H9 (cell line): ENCODE data around the gene ANKRD53. TPM values are rescaled to one million over a fixed set of nuclear protein-coding genes. Genes with fewer than 3 reads are reported as not detected.

ENCODE experiments used
- DNase-seq: peaks from one replicate; pipeline ENCODE4 v3.0.0-alpha.2; 2017
- H2AFZ ChIP-seq: one replicate; pipeline ENCODE4 v1.6.1; 2013; ENCODE audit warnings: mild to moderate bottlenecking, low read length, control low read depth, moderate library complexity
- H2AK5ac ChIP-seq: 2 replicates; pipeline ENCODE4 v1.6.1; 2013; ENCODE audit warnings: low read length, control low read depth, mixed read lengths; ENCODE audit not compliant: insufficient read length
- H2BK120ac ChIP-seq: one replicate; pipeline ENCODE4 v1.6.1; 2013; ENCODE audit warnings: low read depth, mild to moderate bottlenecking, low read length, control low read depth, inconsistent platforms; ENCODE audit not compliant: poor library complexity, severe bottlenecking
- H2BK12ac ChIP-seq: 2 replicates; pipeline ENCODE4 v1.6.1; 2013; ENCODE audit warnings: low read length, control low read depth, mixed read lengths, low read depth; ENCODE audit not compliant: insufficient read length
- H2BK15ac ChIP-seq: 2 replicates; pipeline ENCODE4 v1.6.1; 2013; ENCODE audit warnings: low read depth, low read length, control low read depth
- H2BK20ac ChIP-seq: one replicate; pipeline ENCODE4 v1.6.1; 2013; ENCODE audit warnings: low read depth, mild to moderate bottlenecking, low read length, control low read depth, inconsistent platforms; ENCODE audit not compliant: poor library complexity, severe bottlenecking
- H2BK5ac ChIP-seq: 2 replicates; pipeline ENCODE4 v1.6.1; 2013; ENCODE audit warnings: low read length, control low read depth, mixed read lengths; ENCODE audit not compliant: insufficient read length
- H3K14ac ChIP-seq: 2 replicates; pipeline ENCODE4 v1.6.1; 2013; ENCODE audit warnings: low read length, control low read depth; ENCODE audit not compliant: insufficient read depth
- H3K18ac ChIP-seq: 2 replicates; pipeline ENCODE4 v1.6.1; 2013; ENCODE audit warnings: low read depth, mild to moderate bottlenecking, mixed read lengths, low read length, control low read depth; ENCODE audit not compliant: insufficient read length
- H3K23ac ChIP-seq: 2 replicates; pipeline ENCODE4 v1.6.1; 2013; ENCODE audit warnings: low read length, control low read depth, mixed read lengths, low read depth; ENCODE audit not compliant: insufficient read length
- H3K23me2 ChIP-seq: 2 replicates; pipeline ENCODE4 v1.6.1; 2013; ENCODE audit warnings: low read depth, mild to moderate bottlenecking, mixed read lengths, low read length, control low read depth; ENCODE audit not compliant: insufficient read length, poor library complexity, severe bottlenecking
- H3K27ac ChIP-seq: 2 replicates; pipeline ENCODE4 v1.5.1; 2013; ENCODE audit warnings: low read length, control low read depth, mixed read lengths, low read depth; ENCODE audit not compliant: insufficient read length
- H3K27me3 ChIP-seq: 2 replicates; pipeline ENCODE4 v1.6.1; 2013; ENCODE audit warnings: low read length, control low read depth, inconsistent platforms; ENCODE audit not compliant: insufficient read depth
- H3K4ac ChIP-seq: 2 replicates; pipeline ENCODE4 v1.6.1; 2013; ENCODE audit warnings: low read depth, mild to moderate bottlenecking, control low read depth, inconsistent platforms, low read length, moderate library complexity
- H3K4me1 ChIP-seq: 2 replicates; pipeline ENCODE4 v1.6.1; 2013; ENCODE audit warnings: low read length, control low read depth, inconsistent platforms; ENCODE audit not compliant: insufficient read depth
- H3K4me2 ChIP-seq: 2 replicates; pipeline ENCODE4 v1.6.1; 2013; ENCODE audit warnings: low read length, control low read depth, mixed read lengths; ENCODE audit not compliant: insufficient read length, insufficient read depth
- H3K56ac ChIP-seq: 2 replicates; pipeline ENCODE4 v1.6.1; 2013; ENCODE audit warnings: low read depth, mild to moderate bottlenecking, mixed read lengths, low read length, control low read depth; ENCODE audit not compliant: insufficient read length
- H3K79me1 ChIP-seq: 2 replicates; pipeline ENCODE4 v1.6.1; 2013; ENCODE audit warnings: low read depth, mild to moderate bottlenecking, moderate library complexity, low read length, control low read depth, inconsistent platforms; ENCODE audit not compliant: insufficient read depth, poor library complexity, severe bottlenecking
- H3K79me2 ChIP-seq: 2 replicates; pipeline ENCODE4 v1.6.1; 2013; ENCODE audit warnings: low read length, control low read depth, inconsistent platforms; ENCODE audit not compliant: insufficient read depth
- H3K9ac ChIP-seq: 2 replicates; pipeline ENCODE4 v1.6.1; 2013; ENCODE audit warnings: low read length, control low read depth, mixed read lengths; ENCODE audit not compliant: insufficient read length; ENCODE audit errors: extremely low read depth
- H3K9me3 ChIP-seq: one replicate; pipeline ENCODE4 v1.6.1; 2013; ENCODE audit warnings: low read depth, low read length, inconsistent platforms; ENCODE audit not compliant: control insufficient read depth
- H3T11ph ChIP-seq: one replicate; pipeline ENCODE4 v1.6.1; 2013; ENCODE audit warnings: mild to moderate bottlenecking, low read length, control low read depth, inconsistent platforms
- H4K20me1 ChIP-seq: one replicate; pipeline ENCODE4 v1.6.1; 2013; ENCODE audit not compliant: control insufficient read depth, insufficient read length, insufficient read depth
- H4K5ac ChIP-seq: 2 replicates; pipeline ENCODE4 v1.6.1; 2013; ENCODE audit warnings: low read depth, mild to moderate bottlenecking, mixed read lengths, low read length, control low read depth; ENCODE audit not compliant: insufficient read length
- H4K8ac ChIP-seq: replicated peaks from 2 replicates; pipeline ENCODE4 v1.6.1; 2013; ENCODE audit warnings: low read length, control low read depth, mixed read lengths, low read depth; ENCODE audit not compliant: insufficient read length
- H4K91ac ChIP-seq: 2 replicates; pipeline ENCODE4 v1.6.1; 2013; ENCODE audit warnings: low read depth, mild to moderate bottlenecking, moderate library complexity, mixed read lengths, low read length, control low read depth; ENCODE audit not compliant: insufficient read length
- H3K27ac Mint-ChIP-seq, 3 experiments: 2 replicates in 2 of 3; 3 replicates in 1 of 3; pipeline ENCODE4 v1.8.0; 2020 to 2021; ENCODE audit warnings: mixed read lengths in 3 of 3, mild to moderate bottlenecking in 1 of 3, moderate library complexity in 1 of 3
- H3K27me3 Mint-ChIP-seq: 2 replicates; pipeline ENCODE4 v1.8.0; 2021; ENCODE audit warnings: low read depth, mild to moderate bottlenecking, moderate library complexity, mixed read lengths
- H3K36me3 Mint-ChIP-seq, 3 experiments: 2 replicates in 2 of 3; 3 replicates in 1 of 3; pipeline ENCODE4 v1.8.0; 2020 to 2021; ENCODE audit warnings: low read depth in 3 of 3, mixed read lengths in 3 of 3; ENCODE audit not compliant: insufficient read depth in 1 of 3
- H3K4me1 Mint-ChIP-seq, 2 experiments: 2 replicates each; pipeline ENCODE4 v1.8.0; 2020; ENCODE audit warnings: mixed read lengths in 2 of 2
- H3K4me3 Mint-ChIP-seq, 2 experiments: 2 replicates in 1 of 2; 3 replicates in 1 of 2; pipeline ENCODE4 v1.8.0; 2020 to 2021; ENCODE audit warnings: mild to moderate bottlenecking in 2 of 2, mixed read lengths in 2 of 2, moderate library complexity in 1 of 2
- H3K9me3 Mint-ChIP-seq, 2 experiments: 2 replicates in 1 of 2; 3 replicates in 1 of 2; pipeline ENCODE4 v1.8.0; 2020; ENCODE audit warnings: mild to moderate bottlenecking in 2 of 2, mixed read lengths in 2 of 2, moderate library complexity in 1 of 2
- WGBS: extraction: QIAGEN DNeasy Blood & Tissue Kit; methylation state at CpG from one replicate; pipeline ENCODE4 v1.1.7; 2013; ENCODE audit warnings: missing lambda C conversion rate, low lambda C conversion rate, mixed read lengths; ENCODE audit not compliant: insufficient read length; ENCODE audit errors: extremely low coverage; 5-methylcytosine and 5-hydroxymethylcytosine counted together
- total RNA-seq: library from RNA; stranded (reverse); gene quantifications from 2 replicates; pipeline ENCODE4 v1.2.1, GENCODE V29; 2021
- TF ChIP-seq, protein P1 (sequence below): fragments of 200-600 bp; sonication (generic); conservative IDR thresholded peaks from 3 replicates; pipeline ENCODE4 v1.8.0; 2021; ENCODE audit warnings: antibody characterized with exemption, mild to moderate bottlenecking

The ANKRD53 gene
- total RNA-seq, 1 experiment from 2014 or later: 0.28 TPM

DNA sequence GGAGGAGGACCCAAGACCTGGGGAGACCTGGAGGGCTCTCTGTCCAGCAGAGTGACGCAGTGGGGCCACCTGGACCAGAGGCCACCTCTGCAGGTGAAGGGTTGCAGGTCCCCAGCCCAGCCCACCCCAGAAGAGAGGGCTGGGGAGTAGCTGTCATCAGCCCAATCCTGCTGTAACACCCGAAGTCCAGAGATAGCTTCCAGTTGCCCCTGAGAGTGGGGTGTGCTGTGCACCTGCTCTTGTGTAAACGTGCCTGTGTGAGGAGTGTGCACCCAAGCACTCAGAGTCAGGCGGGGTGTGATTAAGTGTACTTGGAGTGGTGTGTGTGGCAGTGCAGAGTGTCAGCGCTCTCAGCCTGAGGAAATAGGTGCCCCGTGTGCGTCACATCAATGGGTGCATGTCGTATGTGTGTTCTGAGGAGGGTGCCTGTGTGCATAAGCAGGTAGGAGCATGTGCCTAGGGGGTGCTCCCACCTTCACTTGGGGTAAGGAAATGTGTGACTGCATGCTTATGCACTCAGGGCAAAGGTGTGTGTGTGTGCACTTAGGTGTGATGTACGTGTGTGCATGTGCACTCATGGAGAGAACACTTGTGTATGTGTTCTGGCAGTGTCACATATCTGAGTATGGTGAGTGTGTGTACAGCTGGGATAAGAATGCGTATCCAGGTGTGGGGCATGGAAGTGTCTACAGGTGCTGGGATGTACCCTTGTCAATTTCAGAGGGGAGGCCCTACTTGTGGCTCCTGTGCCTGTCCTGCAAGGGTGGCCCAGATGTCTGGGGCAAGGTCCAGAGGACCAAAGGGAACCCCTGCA is 42.1 kb upstream of the ANKRD53 start:
- H3K4me3 Mint-ChIP-seq: peak overlapping the region in 1 of 2 experiments; percentile 27; a peak in 1 of 5 replicates
- TF ChIP-seq, protein P1, sequence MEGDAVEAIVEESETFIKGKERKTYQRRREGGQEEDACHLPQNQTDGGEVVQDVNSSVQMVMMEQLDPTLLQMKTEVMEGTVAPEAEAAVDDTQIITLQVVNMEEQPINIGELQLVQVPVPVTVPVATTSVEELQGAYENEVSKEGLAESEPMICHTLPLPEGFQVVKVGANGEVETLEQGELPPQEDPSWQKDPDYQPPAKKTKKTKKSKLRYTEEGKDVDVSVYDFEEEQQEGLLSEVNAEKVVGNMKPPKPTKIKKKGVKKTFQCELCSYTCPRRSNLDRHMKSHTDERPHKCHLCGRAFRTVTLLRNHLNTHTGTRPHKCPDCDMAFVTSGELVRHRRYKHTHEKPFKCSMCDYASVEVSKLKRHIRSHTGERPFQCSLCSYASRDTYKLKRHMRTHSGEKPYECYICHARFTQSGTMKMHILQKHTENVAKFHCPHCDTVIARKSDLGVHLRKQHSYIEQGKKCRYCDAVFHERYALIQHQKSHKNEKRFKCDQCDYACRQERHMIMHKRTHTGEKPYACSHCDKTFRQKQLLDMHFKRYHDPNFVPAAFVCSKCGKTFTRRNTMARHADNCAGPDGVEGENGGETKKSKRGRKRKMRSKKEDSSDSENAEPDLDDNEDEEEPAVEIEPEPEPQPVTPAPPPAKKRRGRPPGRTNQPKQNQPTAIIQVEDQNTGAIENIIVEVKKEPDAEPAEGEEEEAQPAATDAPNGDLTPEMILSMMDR: no peak
- Histone ChIP-seq H4K20me1 (no peaks in the 10 kb centered on the region), H2BK5ac (no peak overlapping the region), H3K14ac (no peak overlapping the region), H2BK120ac (no peak overlapping the region), H3K4ac (no peak overlapping the region), H2BK12ac (no peak overlapping the region), H3K23ac (no peak overlapping the region), H2BK15ac (no peak overlapping the region), H3K27me3 (peaks cover 9% of the 10 kb centered on the region; the same call in 1 of the 2 replicates), H4K5ac (no peak overlapping the region), H3K4me1 (peaks cover 9% of the 10 kb centered on the region; the same call in 1 of the 2 replicates), H3T11ph (no peak overlapping the region), H4K8ac (no peak overlapping the region), H3K9me3 (no peaks in the 10 kb centered on the region), H3K18ac (no peak overlapping the region), H3K56ac (no peak overlapping the region), H3K4me2 (no peak overlapping the region), H4K91ac (no peak overlapping the region), H2AK5ac (no peak overlapping the region), H3K79me1 (no peaks in the 10 kb centered on the region), H3K23me2 (peaks cover 4% of the 10 kb centered on the region), H2BK20ac (no peak overlapping the region), H3K79me2 (no peaks in the 10 kb centered on the region), H2AFZ (no peak overlapping the region), H3K9ac (no peak overlapping the region), H3K27ac (no peak overlapping the region)
- no peaks in the 10 kb centered on the region; a peak in 2 of 5 replicates for H3K9me3 Mint-ChIP-seq
- H3K36me3 Mint-ChIP-seq: no peaks in the 10 kb centered on the region; a peak in 1 of 7 replicates
- H3K27ac Mint-ChIP-seq: no peak overlapping the region
- DNase-seq: peak; percentile 20
- no CpG with 5 or more reads among the region's 10 CpGs for WGBS
- peaks cover 37 to 61% of the 10 kb centered on the region in 2 experiments for H3K4me1 Mint-ChIP-seq
- H3K27me3 Mint-ChIP-seq: peaks cover 67% of the 10 kb centered on the region
